GM23338 (cell line): ENCODE measurements around the gene LRIG1. TPM values are rescaled to one million over a fixed set of nuclear protein-coding genes. Genes with fewer than 3 reads are reported as not detected.

Experiments
- ATAC-seq: fragments of 200-7000 bp; cut with Tn5 transposase; 3 replicates; pipeline ENCODE4 v1.9.1; 2020
- DNase-seq: peaks from one replicate; pipeline ENCODE4 v3.0.0-alpha.2; 2015; ENCODE audit warnings: low spot score
- H2AFZ ChIP-seq: fragments of 200-600 bp; sonication (generic); 2 replicates; pipeline ENCODE4 v1.8.0; 2016; ENCODE audit warnings: antibody characterized with exemption, mild to moderate bottlenecking, moderate library complexity
- H3F3A ChIP-seq: fragments of 200-600 bp; sonication (generic); replicated peaks from 2 replicates; pipeline ENCODE4 v1.8.0; 2017; ENCODE audit warnings: antibody characterized with exemption, mixed run types, low read depth
- H3K27ac ChIP-seq: fragments of 200-600 bp; sonication (generic); 2 replicates; pipeline ENCODE4 v1.6.1; 2016; ENCODE audit warnings: low read depth
- H3K27me3 ChIP-seq: fragments of 200-600 bp; sonication (generic); 2 replicates; pipeline ENCODE4 v1.8.0; 2016; ENCODE audit warnings: mild to moderate bottlenecking, mixed run types, moderate library complexity; ENCODE audit not compliant: insufficient read depth
- H3K36me3 ChIP-seq: fragments of 200-600 bp; sonication (generic); 2 replicates; pipeline ENCODE4 v1.8.0; 2016; ENCODE audit warnings: mild to moderate bottlenecking; ENCODE audit not compliant: insufficient read depth
- H3K4me1 ChIP-seq: fragments of 200-600 bp; sonication (generic); 2 replicates; pipeline ENCODE4 v1.8.0; 2016; ENCODE audit warnings: mild to moderate bottlenecking, moderate library complexity; ENCODE audit not compliant: insufficient read depth
- H3K4me2 ChIP-seq: fragments of 200-600 bp; sonication (generic); 2 replicates; pipeline ENCODE4 v1.7.1; 2017; ENCODE audit warnings: mixed run types
- H3K4me3 ChIP-seq: fragments of 200-600 bp; sonication (generic); 2 replicates; pipeline ENCODE4 v1.6.1; 2016; ENCODE audit warnings: mixed run types
- H3K79me2 ChIP-seq: fragments of 200-600 bp; sonication (generic); replicated peaks from 2 replicates; pipeline ENCODE4 v1.8.0; 2017; ENCODE audit warnings: mild to moderate bottlenecking; ENCODE audit not compliant: insufficient read depth
- H3K9me2 ChIP-seq: fragments of 200-600 bp; sonication (generic); 2 replicates; pipeline ENCODE4 v1.8.0; 2017; ENCODE audit not compliant: insufficient read depth
- H4K20me1 ChIP-seq: fragments of 200-600 bp; sonication (generic); replicated peaks from 2 replicates; pipeline ENCODE4 v1.8.0; 2017; ENCODE audit warnings: mild to moderate bottlenecking; ENCODE audit not compliant: insufficient read depth
- H3K27ac Mint-ChIP-seq: 2 replicates; pipeline ENCODE4 v1.8.0; 2020; ENCODE audit warnings: inconsistent platforms, mild to moderate bottlenecking, moderate library complexity, mixed read lengths
- H3K27me3 Mint-ChIP-seq: 3 replicates; pipeline ENCODE4 v1.8.0; 2022; ENCODE audit warnings: low read depth, mild to moderate bottlenecking, moderate library complexity, mixed read lengths, inconsistent platforms; ENCODE audit not compliant: insufficient read depth, poor library complexity
- H3K36me3 Mint-ChIP-seq: 3 replicates; pipeline ENCODE4 v1.8.0; 2021; ENCODE audit warnings: low read depth, mild to moderate bottlenecking, inconsistent platforms, moderate library complexity, mixed read lengths
- H3K4me1 Mint-ChIP-seq: 3 replicates; pipeline ENCODE4 v1.8.0; 2020; ENCODE audit warnings: mild to moderate bottlenecking, inconsistent platforms, mixed read lengths
- H3K4me3 Mint-ChIP-seq: 3 replicates; pipeline ENCODE4 v1.8.0; 2021; ENCODE audit warnings: moderate library complexity, mild to moderate bottlenecking, inconsistent platforms, mixed read lengths
- H3K9me3 Mint-ChIP-seq: 3 replicates; pipeline ENCODE4 v1.8.0; 2020; ENCODE audit warnings: moderate library complexity, mild to moderate bottlenecking, inconsistent platforms, mixed read lengths
- CREB1 ChIP-seq: fragments of 250-450 bp; sonication (Bioruptor Pico); IDR thresholded peaks from 2 replicates; pipeline ENCODE4 v1.5.0; 2020; ENCODE audit warnings: low read depth, mild to moderate bottlenecking, moderate library complexity
- ETS1 ChIP-seq: IDR thresholded peaks from 2 replicates; pipeline ENCODE4 v1.6.1; 2016; ENCODE audit warnings: antibody characterized with exemption
- EZH2 ChIP-seq: fragments of 200-600 bp; sonication (generic); IDR thresholded peaks from one replicate; pipeline ENCODE4 v1.8.0; 2017; ENCODE audit warnings: antibody characterized with exemption, mild to moderate bottlenecking, low read depth; ENCODE audit not compliant: unreplicated experiment
- EZH2phosphoT487 ChIP-seq: fragments of 200-600 bp; sonication (generic); IDR thresholded peaks from one replicate; pipeline ENCODE4 v1.8.1; 2018; ENCODE audit warnings: antibody characterized with exemption; ENCODE audit not compliant: unreplicated experiment
- JUNB ChIP-seq: IDR thresholded peaks from one replicate; pipeline ENCODE4 v1.6.1; 2016; ENCODE audit warnings: antibody characterized with exemption; ENCODE audit not compliant: unreplicated experiment
- NANOG ChIP-seq: IDR thresholded peaks from 2 replicates; pipeline ENCODE4 v1.6.1; 2016; ENCODE audit warnings: antibody characterized with exemption, borderline replicate concordance
- POLR2AphosphoS5 ChIP-seq: IDR thresholded peaks from 2 replicates; pipeline ENCODE4 v1.6.1; 2016; ENCODE audit warnings: antibody characterized with exemption, low read depth
- STAT1 ChIP-seq: IDR thresholded peaks from one replicate; pipeline ENCODE4 v1.6.1; 2016; ENCODE audit warnings: antibody characterized with exemption; ENCODE audit not compliant: unreplicated experiment
- ZNF114 ChIP-seq: fragments of 250-450 bp; sonication (Bioruptor Pico); IDR thresholded peaks from 2 replicates; pipeline ENCODE4 v1.5.0; 2020; ENCODE audit warnings: mild to moderate bottlenecking, moderate library complexity
- ZNF331 ChIP-seq: fragments of 250-450 bp; sonication (Bioruptor Pico); IDR thresholded peaks from 2 replicates; pipeline ENCODE4 v1.5.0; 2020; ENCODE audit warnings: low read depth, mild to moderate bottlenecking, moderate library complexity
- ZNF462 ChIP-seq: fragments of 250-450 bp; sonication (Bioruptor Pico); IDR thresholded peaks from 2 replicates; pipeline ENCODE4 v1.5.0; 2020; ENCODE audit warnings: mild to moderate bottlenecking, moderate library complexity
- polyA plus RNA-seq: library from polyadenylated mRNA; unstranded; fragments of >200 nt; fragmentation: Nextera tagmentation; extraction: Ambion mirVana; gene quantifications from 2 replicates; pipeline ENCODE4 v1.2.1, GENCODE V29; 2016
- total RNA-seq: library from RNA; depleted of rRNA; stranded (reverse); fragments of >200 nt; shearing (Covaris generic); gene quantifications from 2 replicates; pipeline ENCODE4 v1.2.3, GENCODE V29; 2014
- TF ChIP-seq, protein P1 (sequence below): IDR thresholded peaks from one replicate; pipeline ENCODE4 v1.6.1; 2018; ENCODE audit warnings: antibody characterized with exemption; ENCODE audit not compliant: unreplicated experiment
- TF ChIP-seq, protein P2 (sequence below), 2 experiments: fragments of 200-600 bp in 1 of 2; sonication (generic) in 1 of 2; conservative IDR thresholded peaks; 2 replicates each; pipeline versions ENCODE4 v1.5.1 to v1.6.1; 2016 to 2017; ENCODE audit warnings: antibody characterized with exemption in 2 of 2, low read depth in 2 of 2, mild to moderate bottlenecking in 2 of 2, moderate library complexity in 1 of 2

The LRIG1 gene
- total and polyA plus RNA-seq, 2 experiments from 2014 or later: 40.0 to 134 TPM

GRCh38 chr3:66344848-66345578 lies 155.8 kb downstream of the LRIG1 start:
- H3K79me2 ChIP-seq: no peaks in the 10 kb centered on the region
- H3K36me3 ChIP-seq: no peaks in the 10 kb centered on the region
- H3K27me3 ChIP-seq: no peaks in the 10 kb centered on the region
- no peak overlapping the region for H3K4me2 ChIP-seq
- peak; percentile 56 for ATAC-seq
- H3K9me3 Mint-ChIP-seq: no peaks in the 10 kb centered on the region
- H3K4me3 ChIP-seq: no peak overlapping the region
- H3K27ac Mint-ChIP-seq: peak overlapping the region; percentile 11; the same call in 1 of the 2 replicates
- H2AFZ ChIP-seq: no peak overlapping the region
- peaks cover 3% of the 10 kb centered on the region for H3K27me3 Mint-ChIP-seq
- TF ChIP-seq, protein P1, sequence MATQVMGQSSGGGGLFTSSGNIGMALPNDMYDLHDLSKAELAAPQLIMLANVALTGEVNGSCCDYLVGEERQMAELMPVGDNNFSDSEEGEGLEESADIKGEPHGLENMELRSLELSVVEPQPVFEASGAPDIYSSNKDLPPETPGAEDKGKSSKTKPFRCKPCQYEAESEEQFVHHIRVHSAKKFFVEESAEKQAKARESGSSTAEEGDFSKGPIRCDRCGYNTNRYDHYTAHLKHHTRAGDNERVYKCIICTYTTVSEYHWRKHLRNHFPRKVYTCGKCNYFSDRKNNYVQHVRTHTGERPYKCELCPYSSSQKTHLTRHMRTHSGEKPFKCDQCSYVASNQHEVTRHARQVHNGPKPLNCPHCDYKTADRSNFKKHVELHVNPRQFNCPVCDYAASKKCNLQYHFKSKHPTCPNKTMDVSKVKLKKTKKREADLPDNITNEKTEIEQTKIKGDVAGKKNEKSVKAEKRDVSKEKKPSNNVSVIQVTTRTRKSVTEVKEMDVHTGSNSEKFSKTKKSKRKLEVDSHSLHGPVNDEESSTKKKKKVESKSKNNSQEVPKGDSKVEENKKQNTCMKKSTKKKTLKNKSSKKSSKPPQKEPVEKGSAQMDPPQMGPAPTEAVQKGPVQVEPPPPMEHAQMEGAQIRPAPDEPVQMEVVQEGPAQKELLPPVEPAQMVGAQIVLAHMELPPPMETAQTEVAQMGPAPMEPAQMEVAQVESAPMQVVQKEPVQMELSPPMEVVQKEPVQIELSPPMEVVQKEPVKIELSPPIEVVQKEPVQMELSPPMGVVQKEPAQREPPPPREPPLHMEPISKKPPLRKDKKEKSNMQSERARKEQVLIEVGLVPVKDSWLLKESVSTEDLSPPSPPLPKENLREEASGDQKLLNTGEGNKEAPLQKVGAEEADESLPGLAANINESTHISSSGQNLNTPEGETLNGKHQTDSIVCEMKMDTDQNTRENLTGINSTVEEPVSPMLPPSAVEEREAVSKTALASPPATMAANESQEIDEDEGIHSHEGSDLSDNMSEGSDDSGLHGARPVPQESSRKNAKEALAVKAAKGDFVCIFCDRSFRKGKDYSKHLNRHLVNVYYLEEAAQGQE: no peak
- TF ChIP-seq ETS1 (no peak), EZH2 (no peak), ZNF331 (no peak), CREB1 (CRISPR knock-in tag) (no peak), STAT1 (no peak), JUNB (no peak), EZH2phosphoT487 (no peak), ZNF462 (no peak), POLR2AphosphoS5 (no peak), ZNF114 (CRISPR knock-in tag) (no peak), NANOG (no peak)
- TF ChIP-seq, protein P2, sequence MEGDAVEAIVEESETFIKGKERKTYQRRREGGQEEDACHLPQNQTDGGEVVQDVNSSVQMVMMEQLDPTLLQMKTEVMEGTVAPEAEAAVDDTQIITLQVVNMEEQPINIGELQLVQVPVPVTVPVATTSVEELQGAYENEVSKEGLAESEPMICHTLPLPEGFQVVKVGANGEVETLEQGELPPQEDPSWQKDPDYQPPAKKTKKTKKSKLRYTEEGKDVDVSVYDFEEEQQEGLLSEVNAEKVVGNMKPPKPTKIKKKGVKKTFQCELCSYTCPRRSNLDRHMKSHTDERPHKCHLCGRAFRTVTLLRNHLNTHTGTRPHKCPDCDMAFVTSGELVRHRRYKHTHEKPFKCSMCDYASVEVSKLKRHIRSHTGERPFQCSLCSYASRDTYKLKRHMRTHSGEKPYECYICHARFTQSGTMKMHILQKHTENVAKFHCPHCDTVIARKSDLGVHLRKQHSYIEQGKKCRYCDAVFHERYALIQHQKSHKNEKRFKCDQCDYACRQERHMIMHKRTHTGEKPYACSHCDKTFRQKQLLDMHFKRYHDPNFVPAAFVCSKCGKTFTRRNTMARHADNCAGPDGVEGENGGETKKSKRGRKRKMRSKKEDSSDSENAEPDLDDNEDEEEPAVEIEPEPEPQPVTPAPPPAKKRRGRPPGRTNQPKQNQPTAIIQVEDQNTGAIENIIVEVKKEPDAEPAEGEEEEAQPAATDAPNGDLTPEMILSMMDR (conservative IDR thresholded peaks at IDR 0.05; ENCODE audit: low read depth in 2 of 2): no peak
- H4K20me1 ChIP-seq: no peaks in the 10 kb centered on the region
- 0 out of 2 replicates have a peak, but pooled peaks cover 9% of the 10 kb centered on the region for H3K4me1 ChIP-seq
- peaks cover 18% of the 10 kb centered on the region for H3K36me3 Mint-ChIP-seq
- peaks cover 11% of the 10 kb centered on the region for H3K4me1 Mint-ChIP-seq
- no peak for DNase-seq
- H3F3A ChIP-seq: no peaks in the 10 kb centered on the region
- no peak overlapping the region for H3K4me3 Mint-ChIP-seq
- H3K9me2 ChIP-seq: no peaks in the 10 kb centered on the region
- no peak overlapping the region for H3K27ac ChIP-seq
